GM23338 (cell line): Measurements from ENCODE around the gene ING4. TPM values are rescaled to one million over a fixed set of nuclear protein-coding genes. Genes with fewer than 3 reads are reported as not detected.

ENCODE experiments used
- ATAC-seq: fragments of 200-7000 bp; cut with Tn5 transposase; 3 replicates; pipeline ENCODE4 v1.9.1; 2020
- DNase-seq: peaks from one replicate; pipeline ENCODE4 v3.0.0-alpha.2; 2015; ENCODE audit warnings: low spot score
- H2AFZ ChIP-seq: fragments of 200-600 bp; sonication (generic); 2 replicates; pipeline ENCODE4 v1.8.0; 2016; ENCODE audit warnings: antibody characterized with exemption, mild to moderate bottlenecking, moderate library complexity
- H3F3A ChIP-seq: fragments of 200-600 bp; sonication (generic); replicated peaks from 2 replicates; pipeline ENCODE4 v1.8.0; 2017; ENCODE audit warnings: antibody characterized with exemption, mixed run types, low read depth
- H3K27ac ChIP-seq: fragments of 200-600 bp; sonication (generic); 2 replicates; pipeline ENCODE4 v1.6.1; 2016; ENCODE audit warnings: low read depth
- H3K27me3 ChIP-seq: fragments of 200-600 bp; sonication (generic); 2 replicates; pipeline ENCODE4 v1.8.0; 2016; ENCODE audit warnings: mild to moderate bottlenecking, mixed run types, moderate library complexity; ENCODE audit not compliant: insufficient read depth
- H3K36me3 ChIP-seq: fragments of 200-600 bp; sonication (generic); 2 replicates; pipeline ENCODE4 v1.8.0; 2016; ENCODE audit warnings: mild to moderate bottlenecking; ENCODE audit not compliant: insufficient read depth
- H3K4me1 ChIP-seq: fragments of 200-600 bp; sonication (generic); 2 replicates; pipeline ENCODE4 v1.8.0; 2016; ENCODE audit warnings: mild to moderate bottlenecking, moderate library complexity; ENCODE audit not compliant: insufficient read depth
- H3K4me2 ChIP-seq: fragments of 200-600 bp; sonication (generic); 2 replicates; pipeline ENCODE4 v1.7.1; 2017; ENCODE audit warnings: mixed run types
- H3K4me3 ChIP-seq: fragments of 200-600 bp; sonication (generic); 2 replicates; pipeline ENCODE4 v1.6.1; 2016; ENCODE audit warnings: mixed run types
- H3K79me2 ChIP-seq: fragments of 200-600 bp; sonication (generic); replicated peaks from 2 replicates; pipeline ENCODE4 v1.8.0; 2017; ENCODE audit warnings: mild to moderate bottlenecking; ENCODE audit not compliant: insufficient read depth
- H3K9me2 ChIP-seq: fragments of 200-600 bp; sonication (generic); 2 replicates; pipeline ENCODE4 v1.8.0; 2017; ENCODE audit not compliant: insufficient read depth
- H4K20me1 ChIP-seq: fragments of 200-600 bp; sonication (generic); replicated peaks from 2 replicates; pipeline ENCODE4 v1.8.0; 2017; ENCODE audit warnings: mild to moderate bottlenecking; ENCODE audit not compliant: insufficient read depth
- H3K27ac Mint-ChIP-seq: 2 replicates; pipeline ENCODE4 v1.8.0; 2020; ENCODE audit warnings: inconsistent platforms, mild to moderate bottlenecking, moderate library complexity, mixed read lengths
- H3K27me3 Mint-ChIP-seq: 3 replicates; pipeline ENCODE4 v1.8.0; 2022; ENCODE audit warnings: low read depth, mild to moderate bottlenecking, moderate library complexity, mixed read lengths, inconsistent platforms; ENCODE audit not compliant: insufficient read depth, poor library complexity
- H3K36me3 Mint-ChIP-seq: 3 replicates; pipeline ENCODE4 v1.8.0; 2021; ENCODE audit warnings: low read depth, mild to moderate bottlenecking, inconsistent platforms, moderate library complexity, mixed read lengths
- H3K4me1 Mint-ChIP-seq: 3 replicates; pipeline ENCODE4 v1.8.0; 2020; ENCODE audit warnings: mild to moderate bottlenecking, inconsistent platforms, mixed read lengths
- H3K4me3 Mint-ChIP-seq: 3 replicates; pipeline ENCODE4 v1.8.0; 2021; ENCODE audit warnings: moderate library complexity, mild to moderate bottlenecking, inconsistent platforms, mixed read lengths
- H3K9me3 Mint-ChIP-seq: 3 replicates; pipeline ENCODE4 v1.8.0; 2020; ENCODE audit warnings: moderate library complexity, mild to moderate bottlenecking, inconsistent platforms, mixed read lengths
- CREB1 ChIP-seq: fragments of 250-450 bp; sonication (Bioruptor Pico); IDR thresholded peaks from 2 replicates; pipeline ENCODE4 v1.5.0; 2020; ENCODE audit warnings: low read depth, mild to moderate bottlenecking, moderate library complexity
- EZH2 ChIP-seq: fragments of 200-600 bp; sonication (generic); IDR thresholded peaks from one replicate; pipeline ENCODE4 v1.8.0; 2017; ENCODE audit warnings: antibody characterized with exemption, mild to moderate bottlenecking, low read depth; ENCODE audit not compliant: unreplicated experiment
- EZH2phosphoT487 ChIP-seq: fragments of 200-600 bp; sonication (generic); IDR thresholded peaks from one replicate; pipeline ENCODE4 v1.8.1; 2018; ENCODE audit warnings: antibody characterized with exemption; ENCODE audit not compliant: unreplicated experiment
- JUNB ChIP-seq: IDR thresholded peaks from one replicate; pipeline ENCODE4 v1.6.1; 2016; ENCODE audit warnings: antibody characterized with exemption; ENCODE audit not compliant: unreplicated experiment
- NANOG ChIP-seq: IDR thresholded peaks from 2 replicates; pipeline ENCODE4 v1.6.1; 2016; ENCODE audit warnings: antibody characterized with exemption, borderline replicate concordance
- POLR2AphosphoS5 ChIP-seq: IDR thresholded peaks from 2 replicates; pipeline ENCODE4 v1.6.1; 2016; ENCODE audit warnings: antibody characterized with exemption, low read depth
- STAT1 ChIP-seq: IDR thresholded peaks from one replicate; pipeline ENCODE4 v1.6.1; 2016; ENCODE audit warnings: antibody characterized with exemption; ENCODE audit not compliant: unreplicated experiment
- ZNF114 ChIP-seq: fragments of 250-450 bp; sonication (Bioruptor Pico); IDR thresholded peaks from 2 replicates; pipeline ENCODE4 v1.5.0; 2020; ENCODE audit warnings: mild to moderate bottlenecking, moderate library complexity
- ZNF331 ChIP-seq: fragments of 250-450 bp; sonication (Bioruptor Pico); IDR thresholded peaks from 2 replicates; pipeline ENCODE4 v1.5.0; 2020; ENCODE audit warnings: low read depth, mild to moderate bottlenecking, moderate library complexity
- ZNF462 ChIP-seq: fragments of 250-450 bp; sonication (Bioruptor Pico); IDR thresholded peaks from 2 replicates; pipeline ENCODE4 v1.5.0; 2020; ENCODE audit warnings: mild to moderate bottlenecking, moderate library complexity
- polyA plus RNA-seq: library from polyadenylated mRNA; unstranded; fragments of >200 nt; fragmentation: Nextera tagmentation; extraction: Ambion mirVana; gene quantifications from 2 replicates; pipeline ENCODE4 v1.2.1, GENCODE V29; 2016
- total RNA-seq: library from RNA; depleted of rRNA; stranded (reverse); fragments of >200 nt; shearing (Covaris generic); gene quantifications from 2 replicates; pipeline ENCODE4 v1.2.3, GENCODE V29; 2014
- TF ChIP-seq, protein P1 (sequence below): IDR thresholded peaks from 2 replicates; pipeline ENCODE4 v1.6.1; 2016; ENCODE audit warnings: antibody characterized with exemption
- TF ChIP-seq, protein P2 (sequence below), 2 experiments: fragments of 200-600 bp in 1 of 2; sonication (generic) in 1 of 2; conservative IDR thresholded peaks; 2 replicates each; pipeline versions ENCODE4 v1.5.1 to v1.6.1; 2016 to 2017; ENCODE audit warnings: antibody characterized with exemption in 2 of 2, low read depth in 2 of 2, mild to moderate bottlenecking in 2 of 2, moderate library complexity in 1 of 2
- TF ChIP-seq, protein P3 (sequence below): IDR thresholded peaks from one replicate; pipeline ENCODE4 v1.6.1; 2018; ENCODE audit warnings: antibody characterized with exemption; ENCODE audit not compliant: unreplicated experiment

ING4 gene
- total and polyA plus RNA-seq, 2 experiments from 2014 or later = 22.0 to 29.6 TPM

DNA sequence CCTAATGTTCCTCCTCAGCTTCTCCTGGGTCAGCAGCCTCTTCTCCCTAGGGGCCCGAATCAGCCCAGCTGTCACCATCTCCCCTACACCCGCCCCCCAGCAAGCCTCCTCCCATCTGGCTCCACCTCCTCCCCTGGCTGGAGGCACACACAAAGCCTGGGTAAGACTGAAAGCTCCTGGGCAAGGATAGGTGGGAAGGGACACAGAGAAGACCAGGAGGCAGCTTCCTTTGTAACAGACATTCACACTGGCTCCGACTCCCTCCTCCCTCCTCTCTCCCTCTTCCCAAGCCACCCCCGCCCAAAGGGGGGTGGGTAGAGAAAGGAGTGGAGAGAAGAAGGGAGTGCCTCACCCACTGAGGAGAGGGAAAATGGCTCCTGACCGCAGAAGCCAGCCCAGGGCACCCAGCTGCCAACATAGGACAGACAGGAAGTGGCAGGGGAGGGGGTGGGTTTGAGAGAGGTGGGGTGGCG is 59.8 kb downstream of the ING4 start:
- Histone ChIP-seq H3K4me1 (peaks cover 29% of the 10 kb centered on the region), H3K36me3 (peaks cover 46% of the 10 kb centered on the region), H3K27me3 (no peaks in the 10 kb centered on the region), H3K27ac (0 out of 2 replicates have a peak overlapping the region, but pooled peaks have one; percentile 32), H3F3A (peaks cover 12% of the 10 kb centered on the region; the same call in 1 of the 2 replicates), H2AFZ (no peak overlapping the region), H3K4me2 (no peak overlapping the region), H3K9me2 (no peaks in the 10 kb centered on the region), H3K79me2 (peaks cover 53% of the 10 kb centered on the region), H4K20me1 (peaks cover 33% of the 10 kb centered on the region), H3K4me3 (no peak overlapping the region)
- peaks cover 28% of the 10 kb centered on the region for H3K4me1 Mint-ChIP-seq
- peak overlapping the region; percentile 63; the same call in 1 of the 2 replicates for H3K27ac Mint-ChIP-seq
- peaks cover 78% of the 10 kb centered on the region for H3K36me3 Mint-ChIP-seq
- ATAC-seq (peak; percentile 2; the same call in 1 of the 3 replicates), DNase-seq (no peak)
- no peaks in the 10 kb centered on the region; the same call in 2 of the 3 replicates for H3K9me3 Mint-ChIP-seq
- peak overlapping the region; percentile 58; the same call in 1 of the 3 replicates for H3K4me3 Mint-ChIP-seq
- TF ChIP-seq ZNF114 (CRISPR knock-in tag) (no peak), ZNF462 (CRISPR knock-in tag) (no peak), NANOG (no peak), JUNB (no peak), ZNF331 (no peak), POLR2AphosphoS5 (no peak), EZH2phosphoT487 (no peak), CREB1 (CRISPR knock-in tag) (no peak), STAT1 (no peak), EZH2 (no peak)
- TF ChIP-seq, protein P1, sequence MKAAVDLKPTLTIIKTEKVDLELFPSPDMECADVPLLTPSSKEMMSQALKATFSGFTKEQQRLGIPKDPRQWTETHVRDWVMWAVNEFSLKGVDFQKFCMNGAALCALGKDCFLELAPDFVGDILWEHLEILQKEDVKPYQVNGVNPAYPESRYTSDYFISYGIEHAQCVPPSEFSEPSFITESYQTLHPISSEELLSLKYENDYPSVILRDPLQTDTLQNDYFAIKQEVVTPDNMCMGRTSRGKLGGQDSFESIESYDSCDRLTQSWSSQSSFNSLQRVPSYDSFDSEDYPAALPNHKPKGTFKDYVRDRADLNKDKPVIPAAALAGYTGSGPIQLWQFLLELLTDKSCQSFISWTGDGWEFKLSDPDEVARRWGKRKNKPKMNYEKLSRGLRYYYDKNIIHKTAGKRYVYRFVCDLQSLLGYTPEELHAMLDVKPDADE = no peak
- TF ChIP-seq, protein P2, sequence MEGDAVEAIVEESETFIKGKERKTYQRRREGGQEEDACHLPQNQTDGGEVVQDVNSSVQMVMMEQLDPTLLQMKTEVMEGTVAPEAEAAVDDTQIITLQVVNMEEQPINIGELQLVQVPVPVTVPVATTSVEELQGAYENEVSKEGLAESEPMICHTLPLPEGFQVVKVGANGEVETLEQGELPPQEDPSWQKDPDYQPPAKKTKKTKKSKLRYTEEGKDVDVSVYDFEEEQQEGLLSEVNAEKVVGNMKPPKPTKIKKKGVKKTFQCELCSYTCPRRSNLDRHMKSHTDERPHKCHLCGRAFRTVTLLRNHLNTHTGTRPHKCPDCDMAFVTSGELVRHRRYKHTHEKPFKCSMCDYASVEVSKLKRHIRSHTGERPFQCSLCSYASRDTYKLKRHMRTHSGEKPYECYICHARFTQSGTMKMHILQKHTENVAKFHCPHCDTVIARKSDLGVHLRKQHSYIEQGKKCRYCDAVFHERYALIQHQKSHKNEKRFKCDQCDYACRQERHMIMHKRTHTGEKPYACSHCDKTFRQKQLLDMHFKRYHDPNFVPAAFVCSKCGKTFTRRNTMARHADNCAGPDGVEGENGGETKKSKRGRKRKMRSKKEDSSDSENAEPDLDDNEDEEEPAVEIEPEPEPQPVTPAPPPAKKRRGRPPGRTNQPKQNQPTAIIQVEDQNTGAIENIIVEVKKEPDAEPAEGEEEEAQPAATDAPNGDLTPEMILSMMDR (conservative IDR thresholded peaks at IDR 0.05; ENCODE audit: low read depth in 2 of 2) = no peak
- TF ChIP-seq, protein P3, sequence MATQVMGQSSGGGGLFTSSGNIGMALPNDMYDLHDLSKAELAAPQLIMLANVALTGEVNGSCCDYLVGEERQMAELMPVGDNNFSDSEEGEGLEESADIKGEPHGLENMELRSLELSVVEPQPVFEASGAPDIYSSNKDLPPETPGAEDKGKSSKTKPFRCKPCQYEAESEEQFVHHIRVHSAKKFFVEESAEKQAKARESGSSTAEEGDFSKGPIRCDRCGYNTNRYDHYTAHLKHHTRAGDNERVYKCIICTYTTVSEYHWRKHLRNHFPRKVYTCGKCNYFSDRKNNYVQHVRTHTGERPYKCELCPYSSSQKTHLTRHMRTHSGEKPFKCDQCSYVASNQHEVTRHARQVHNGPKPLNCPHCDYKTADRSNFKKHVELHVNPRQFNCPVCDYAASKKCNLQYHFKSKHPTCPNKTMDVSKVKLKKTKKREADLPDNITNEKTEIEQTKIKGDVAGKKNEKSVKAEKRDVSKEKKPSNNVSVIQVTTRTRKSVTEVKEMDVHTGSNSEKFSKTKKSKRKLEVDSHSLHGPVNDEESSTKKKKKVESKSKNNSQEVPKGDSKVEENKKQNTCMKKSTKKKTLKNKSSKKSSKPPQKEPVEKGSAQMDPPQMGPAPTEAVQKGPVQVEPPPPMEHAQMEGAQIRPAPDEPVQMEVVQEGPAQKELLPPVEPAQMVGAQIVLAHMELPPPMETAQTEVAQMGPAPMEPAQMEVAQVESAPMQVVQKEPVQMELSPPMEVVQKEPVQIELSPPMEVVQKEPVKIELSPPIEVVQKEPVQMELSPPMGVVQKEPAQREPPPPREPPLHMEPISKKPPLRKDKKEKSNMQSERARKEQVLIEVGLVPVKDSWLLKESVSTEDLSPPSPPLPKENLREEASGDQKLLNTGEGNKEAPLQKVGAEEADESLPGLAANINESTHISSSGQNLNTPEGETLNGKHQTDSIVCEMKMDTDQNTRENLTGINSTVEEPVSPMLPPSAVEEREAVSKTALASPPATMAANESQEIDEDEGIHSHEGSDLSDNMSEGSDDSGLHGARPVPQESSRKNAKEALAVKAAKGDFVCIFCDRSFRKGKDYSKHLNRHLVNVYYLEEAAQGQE = no peak
- peaks cover 11% of the 10 kb centered on the region for H3K27me3 Mint-ChIP-seq
